GM19351 (cell line): ENCODE measurements around the gene DTNBP1.

Source experiments
- ATAC-seq: cut with Tn5 transposase; IDR thresholded peaks from one replicate; pipeline ENCODE4 v1.9.1; 2021; ENCODE audit warnings: mild to moderate bottlenecking, moderate library complexity; ENCODE audit not compliant: unreplicated experiment

The DTNBP1 gene

DNA sequence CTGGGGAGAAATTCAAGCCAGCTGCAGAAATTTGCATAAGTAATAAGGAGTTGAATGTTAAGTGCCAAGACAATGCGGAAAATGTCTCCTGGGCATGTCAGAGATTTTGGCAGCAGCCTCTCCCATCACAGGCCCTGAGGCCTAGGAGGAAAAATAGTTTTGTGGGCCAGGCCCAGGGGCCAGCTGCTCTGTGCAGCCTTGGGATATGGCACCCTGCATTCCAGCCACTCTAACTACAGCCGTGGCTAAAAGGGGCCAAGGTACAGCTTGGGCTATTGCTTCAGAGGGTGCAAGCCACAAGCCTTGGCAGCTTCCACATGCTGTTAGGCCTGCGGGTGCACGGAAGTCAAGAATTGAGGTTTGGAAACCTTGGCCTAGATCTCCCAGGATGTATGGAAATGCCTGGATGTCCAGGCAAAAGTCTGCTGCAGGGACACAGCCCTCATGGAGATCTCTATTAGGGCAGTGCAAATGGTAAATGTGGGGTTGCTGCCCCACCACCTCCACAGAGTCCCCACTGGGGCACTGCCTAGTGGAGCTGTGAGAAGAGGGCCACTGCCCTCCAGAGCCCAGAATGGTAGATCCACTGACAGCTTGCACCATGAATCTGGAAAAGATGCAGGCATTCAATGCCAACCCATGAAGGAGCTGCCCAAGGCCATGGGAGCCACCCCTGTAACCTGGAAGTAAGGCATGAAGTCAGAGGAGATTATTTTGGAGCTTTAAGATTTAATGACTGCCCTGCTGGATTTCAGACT lies 126.5 kb downstream of the DTNBP1 start:
- no peak for ATAC-seq

DNA sequence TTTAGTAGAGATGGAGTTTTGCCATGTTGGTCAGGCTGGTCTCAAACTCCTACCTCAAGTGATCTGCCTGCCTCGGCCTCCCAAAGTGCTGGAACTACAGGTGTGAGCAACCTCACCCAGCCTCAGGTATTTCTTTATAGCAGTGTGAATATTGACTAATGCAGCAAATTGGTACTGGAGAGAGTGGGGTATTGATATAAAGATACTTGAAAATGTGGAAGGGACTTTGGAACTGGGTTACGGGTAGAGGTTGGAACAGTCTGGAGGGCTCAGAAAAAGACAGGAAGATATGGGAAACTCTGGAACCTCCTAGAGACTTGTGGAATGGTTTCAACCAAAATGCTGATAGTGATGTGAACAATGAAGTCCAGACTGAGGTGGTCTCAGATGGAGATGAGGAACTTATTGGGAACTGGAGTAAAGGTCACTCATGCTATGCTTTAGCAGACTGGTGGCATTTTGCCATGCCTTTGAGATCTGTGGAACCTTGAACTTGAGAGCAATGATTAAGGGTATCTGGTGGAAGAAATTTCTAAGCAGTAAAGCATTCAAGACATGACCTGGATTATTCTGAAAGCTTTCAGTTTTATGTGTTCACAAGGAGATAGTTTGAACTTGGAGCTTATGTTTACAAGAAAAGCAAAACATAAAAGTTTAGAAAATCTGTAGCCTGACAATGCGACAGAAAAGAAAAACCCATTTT lies 127.2 kb downstream of the DTNBP1 start:
- no peak for ATAC-seq

DNA sequence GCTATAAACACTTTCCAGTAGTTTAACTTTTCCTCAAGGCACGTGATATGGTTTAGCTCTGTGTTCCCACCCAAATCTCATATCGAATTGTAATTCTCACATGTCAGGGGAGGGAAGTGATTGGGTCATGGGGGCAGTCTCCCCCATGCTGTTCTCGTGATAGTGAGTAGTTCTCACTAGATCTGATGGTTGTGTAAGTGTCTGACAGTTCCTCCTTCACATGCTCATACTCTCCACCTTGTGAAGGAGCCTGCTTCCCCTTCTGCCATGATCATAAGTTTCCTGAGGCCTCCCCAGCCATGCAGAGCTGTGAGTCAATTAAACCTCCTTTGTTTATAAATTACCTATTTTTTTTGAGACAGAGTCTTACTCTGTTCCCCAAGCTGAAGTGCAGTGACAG lies 127.9 kb downstream of the DTNBP1 start:
- no peak for ATAC-seq

- ATAC-seq: no peak
Observed at GRCh38 chr6:15533379-15534026, 129.3 kb downstream of the DTNBP1 start.

- no peak for ATAC-seq
Observed at GRCh38 chr6:15531973-15532372, 130.9 kb downstream of the DTNBP1 start.

DNA sequence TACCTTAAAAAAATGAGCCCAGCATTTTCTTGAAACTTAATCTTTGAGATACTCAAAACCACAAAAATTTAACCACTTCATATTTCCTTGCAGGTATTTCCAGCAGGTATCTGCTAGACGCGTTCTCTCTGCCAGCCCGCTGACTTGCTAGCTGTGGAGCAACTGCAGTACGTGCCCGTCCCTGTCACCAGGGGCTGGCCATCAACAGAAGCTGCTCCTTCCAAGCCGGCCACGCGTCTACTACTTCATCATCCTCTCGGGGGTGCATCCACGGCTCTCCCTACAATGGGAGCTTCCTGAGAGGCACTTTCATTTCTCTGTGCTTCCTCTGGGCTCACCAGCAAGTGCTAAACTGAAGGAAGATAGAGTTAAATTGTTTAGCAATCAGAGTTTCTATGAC lies 132.4 kb downstream of the DTNBP1 start:
- ATAC-seq: no peak

GRCh38 chr6:15528870-15529269 lies 134.0 kb downstream of the DTNBP1 start:
- ATAC-seq: no peak

- no peak for ATAC-seq
Observed at GRCh38 chr6:15527838-15528617, 134.8 kb downstream of the DTNBP1 start.

GRCh38 chr6:15526212-15526701 lies 136.6 kb downstream of the DTNBP1 start:
- no peak for ATAC-seq

DNA sequence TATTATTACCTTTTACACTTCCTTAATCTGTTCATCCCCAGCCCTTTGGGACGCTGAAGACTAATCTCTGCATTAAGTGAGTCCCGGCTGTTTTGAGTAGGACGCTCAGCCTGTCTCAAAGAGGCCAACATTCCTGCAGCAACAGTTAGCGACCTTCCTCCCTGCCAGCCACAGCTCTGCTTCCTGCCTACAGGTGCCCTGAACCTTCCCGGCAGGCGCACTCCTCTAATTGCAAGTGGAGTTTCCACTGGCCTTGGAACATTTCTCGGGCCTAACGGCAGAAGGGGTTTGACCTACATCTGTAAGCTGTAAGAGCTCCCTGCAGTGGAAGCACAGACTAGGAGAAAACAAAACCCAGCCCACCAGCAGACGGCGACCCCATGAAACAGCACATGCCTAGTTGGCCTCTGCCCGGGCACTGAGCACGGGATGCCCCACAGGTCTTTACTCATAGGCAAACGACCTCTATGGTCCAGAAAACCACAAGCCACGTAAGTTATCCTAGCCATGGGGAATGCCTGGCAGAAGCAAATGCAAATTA lies 137.9 kb downstream of the DTNBP1 start:
- no peak for ATAC-seq

DNA sequence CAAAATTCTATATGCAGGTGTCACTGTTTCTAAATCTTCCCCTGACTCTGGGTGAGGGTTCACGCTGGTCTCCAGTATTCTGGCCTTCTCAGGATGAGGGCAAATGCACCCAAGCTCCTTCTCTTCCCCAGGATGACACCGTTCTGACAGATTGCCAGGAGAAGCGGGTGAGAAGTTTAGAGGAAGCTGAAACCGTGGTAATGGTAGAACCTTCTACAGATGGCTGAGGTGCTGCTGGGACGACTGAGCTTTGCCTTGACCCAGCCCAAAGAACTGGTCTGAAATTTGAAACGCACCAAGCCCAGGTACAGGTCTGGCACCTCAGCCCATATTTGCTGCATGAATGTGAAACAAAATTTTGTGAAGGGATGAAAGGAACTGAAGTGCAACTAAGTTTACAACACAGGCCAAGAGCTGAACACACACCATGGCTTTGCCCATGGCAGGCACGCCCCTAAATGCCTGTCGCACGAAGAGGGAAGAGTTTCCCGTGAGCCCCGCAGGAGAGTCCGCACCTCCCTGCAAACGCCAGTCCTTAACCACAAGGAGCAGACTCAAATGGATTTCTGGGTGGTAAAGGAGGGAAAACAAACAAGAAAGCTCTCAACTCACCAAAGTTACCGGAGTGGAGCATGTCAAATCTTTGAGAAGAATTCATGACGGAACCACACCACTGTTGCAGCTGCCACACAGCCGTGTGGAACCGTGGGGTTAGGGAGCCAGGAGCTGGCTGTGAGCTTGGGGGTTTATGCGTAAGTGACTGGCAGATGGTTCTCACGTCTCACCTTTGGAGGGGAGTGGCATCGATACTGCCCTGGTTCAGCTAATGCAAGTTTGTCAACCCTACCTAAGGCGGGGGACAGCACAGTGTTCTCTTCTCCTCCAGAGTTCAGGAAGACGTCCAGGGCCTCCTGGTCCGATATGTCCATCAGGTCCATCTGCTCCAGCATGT lies 138.9 kb downstream of the DTNBP1 start:
- no peak for ATAC-seq

DNA sequence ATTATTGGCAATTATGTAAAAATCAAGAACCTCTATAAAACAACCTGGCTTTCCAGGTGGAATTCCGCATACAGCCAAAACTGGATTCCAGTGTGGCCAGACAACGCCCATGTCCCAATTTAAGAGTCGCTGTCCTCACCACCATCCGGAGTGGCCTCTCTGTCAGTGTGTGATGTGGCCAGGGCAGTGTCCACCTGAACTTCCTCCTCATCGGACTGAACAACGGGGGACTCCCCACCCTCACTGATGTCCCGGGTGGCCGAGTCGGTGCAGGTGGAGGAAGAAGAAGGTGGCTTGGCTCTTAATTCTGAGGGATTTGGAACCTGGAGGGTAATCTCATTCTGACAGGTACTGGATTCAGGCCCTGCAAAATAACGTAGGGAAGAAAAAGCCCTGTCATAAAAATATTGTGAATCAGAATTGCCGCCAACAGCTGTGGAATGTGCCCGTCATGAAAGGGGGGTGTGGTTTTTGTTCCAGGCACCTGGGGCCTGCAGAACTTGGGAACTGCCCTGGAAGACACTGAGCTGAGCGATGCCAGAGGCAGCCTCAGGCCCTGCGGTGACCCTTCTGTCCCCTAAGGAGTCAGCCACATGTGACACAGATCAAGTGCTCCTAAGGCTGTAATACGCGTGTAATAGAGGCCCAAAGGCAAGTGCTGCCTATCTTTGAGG lies 139.8 kb downstream of the DTNBP1 start:
- ATAC-seq: no peak

DNA sequence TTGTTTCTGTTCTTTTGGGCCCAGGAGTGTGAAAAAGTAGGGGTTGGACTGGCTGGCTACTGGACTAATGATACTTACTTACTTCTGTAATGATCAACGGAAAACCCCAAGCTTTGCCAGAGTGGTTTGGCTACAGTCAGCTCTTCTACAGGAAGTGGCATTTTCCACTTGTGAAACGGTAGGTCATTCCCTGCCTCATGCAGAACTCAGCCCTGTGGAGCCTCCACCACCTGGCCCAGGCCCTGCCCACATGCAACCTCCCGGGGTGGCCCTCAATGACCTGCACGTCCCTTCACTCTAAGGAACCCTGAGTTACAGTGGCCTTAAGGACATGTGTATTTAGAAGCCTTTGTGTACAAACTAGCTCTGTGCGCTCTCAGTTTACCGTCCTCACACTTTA lies 140.4 kb downstream of the DTNBP1 start:
- ATAC-seq: no peak

GRCh38 chr6:15522026-15522425 lies 140.8 kb downstream of the DTNBP1 start:
- no peak for ATAC-seq

GRCh38 chr6:15521582-15521981 lies 141.2 kb downstream of the DTNBP1 start:
- no peak for ATAC-seq

DNA sequence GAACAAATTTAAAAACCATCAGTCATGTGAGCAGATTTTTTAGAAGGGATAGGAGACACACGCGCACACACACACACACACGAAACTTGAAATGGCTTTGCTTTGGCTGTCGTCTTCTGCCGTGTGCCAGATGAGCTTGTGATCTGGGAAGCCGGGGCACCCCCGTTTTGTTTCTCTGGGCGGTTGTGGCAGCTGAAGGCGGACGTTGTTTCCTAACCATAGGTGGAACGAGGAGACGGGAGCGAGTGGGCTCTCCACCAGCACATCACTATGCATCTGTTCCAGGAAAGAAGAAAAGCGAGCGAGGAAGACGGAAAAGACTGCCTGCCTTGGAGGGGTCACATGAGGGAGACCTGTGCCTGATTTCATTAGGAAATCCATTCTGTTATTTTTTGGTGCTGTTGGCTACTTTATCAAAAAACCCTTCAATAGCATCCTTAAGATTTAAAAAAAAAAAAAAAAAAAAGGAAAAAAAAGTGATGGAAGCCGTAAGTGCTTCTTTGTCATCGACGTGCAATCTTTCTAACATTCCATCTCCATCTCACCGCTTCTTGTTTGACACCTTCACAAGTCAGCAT lies 142.1 kb downstream of the DTNBP1 start:
- ATAC-seq: no peak

- ATAC-seq: no peak
Observed at GRCh38 chr6:15519681-15520080, 143.1 kb downstream of the DTNBP1 start.

DNA sequence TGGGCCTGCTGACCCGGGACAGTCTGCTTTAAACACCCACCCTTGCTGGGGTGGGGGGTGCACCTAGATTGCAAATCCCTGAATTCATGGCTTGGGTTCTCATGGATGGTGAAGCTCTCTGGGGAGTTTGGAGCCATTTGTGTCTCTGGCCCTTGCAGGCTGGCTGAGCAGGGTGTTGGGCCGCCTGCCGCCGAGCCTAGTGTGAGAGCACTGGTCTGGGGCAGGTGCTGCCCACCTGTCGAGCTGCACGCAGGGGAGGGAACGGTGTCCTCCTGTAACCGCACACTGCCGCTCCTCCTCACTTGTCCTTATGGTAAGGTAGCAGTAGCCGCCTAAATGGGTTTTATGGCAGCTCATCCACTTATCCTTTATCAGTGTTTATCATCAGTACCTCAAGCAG lies 143.9 kb downstream of the DTNBP1 start:
- ATAC-seq: no peak

GRCh38 chr6:15518057-15518456 lies 144.8 kb downstream of the DTNBP1 start:
- ATAC-seq: no peak
